Activated naive CD8-positive, alpha-beta T cell (primary cell): ENCODE measurements around the gene REM1.

Source experiments
- H3K27ac Mint-ChIP-seq: one replicate; pipeline ENCODE4 v1.8.0; 2021; ENCODE audit warnings: mixed read lengths
- H3K27me3 Mint-ChIP-seq: one replicate; pipeline ENCODE4 v1.8.0; 2021; ENCODE audit warnings: mixed read lengths
- H3K36me3 Mint-ChIP-seq: one replicate; pipeline ENCODE4 v1.8.0; 2021; ENCODE audit warnings: mixed read lengths
- H3K4me1 Mint-ChIP-seq: one replicate; pipeline ENCODE4 v1.8.0; 2021; ENCODE audit warnings: low read depth, mixed read lengths
- H3K4me3 Mint-ChIP-seq: one replicate; pipeline ENCODE4 v1.8.0; 2021; ENCODE audit warnings: mild to moderate bottlenecking, mixed read lengths
- H3K9me3 Mint-ChIP-seq: one replicate; pipeline ENCODE4 v1.8.0; 2021; ENCODE audit warnings: low read depth, mixed read lengths

The REM1 gene

GRCh38 chr20:31473331-31474096, 1.6 kb upstream of the REM1 start:
- no peak overlapping the region for H3K27ac Mint-ChIP-seq
- peaks cover 21% of the 10 kb centered on the region for H3K27me3 Mint-ChIP-seq
- no peaks in the 10 kb centered on the region for H3K36me3 Mint-ChIP-seq
- peak overlapping the region; percentile 37 for H3K4me3 Mint-ChIP-seq
- H3K9me3 Mint-ChIP-seq = peaks cover 4% of the 10 kb centered on the region
- peaks cover 19% of the 10 kb centered on the region for H3K4me1 Mint-ChIP-seq

DNA sequence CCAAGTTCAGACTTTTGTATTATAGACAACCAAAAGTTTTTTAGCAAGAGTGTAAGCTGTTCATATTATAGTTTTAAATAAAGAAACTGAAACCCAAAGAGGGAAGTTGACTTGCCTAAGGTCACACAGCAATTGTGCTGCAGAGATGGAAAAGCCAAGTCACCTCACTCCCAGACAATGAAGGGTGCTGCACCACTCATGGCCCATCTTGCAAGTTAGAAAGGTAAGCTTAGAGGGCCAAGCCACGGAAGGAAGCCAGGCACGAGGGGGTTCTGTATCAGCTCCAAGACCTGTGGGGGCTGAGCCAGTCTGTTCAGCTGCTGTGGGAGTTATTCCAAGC, 1.0 kb upstream of the REM1 start:
- Mint-ChIP-seq H3K36me3 (no peaks in the 10 kb centered on the region), H3K9me3 (peaks cover 4% of the 10 kb centered on the region), H3K4me1 (peaks cover 19% of the 10 kb centered on the region), H3K27me3 (peaks cover 22% of the 10 kb centered on the region), H3K4me3 (peak overlapping the region; percentile 37), H3K27ac (no peak overlapping the region)

DNA sequence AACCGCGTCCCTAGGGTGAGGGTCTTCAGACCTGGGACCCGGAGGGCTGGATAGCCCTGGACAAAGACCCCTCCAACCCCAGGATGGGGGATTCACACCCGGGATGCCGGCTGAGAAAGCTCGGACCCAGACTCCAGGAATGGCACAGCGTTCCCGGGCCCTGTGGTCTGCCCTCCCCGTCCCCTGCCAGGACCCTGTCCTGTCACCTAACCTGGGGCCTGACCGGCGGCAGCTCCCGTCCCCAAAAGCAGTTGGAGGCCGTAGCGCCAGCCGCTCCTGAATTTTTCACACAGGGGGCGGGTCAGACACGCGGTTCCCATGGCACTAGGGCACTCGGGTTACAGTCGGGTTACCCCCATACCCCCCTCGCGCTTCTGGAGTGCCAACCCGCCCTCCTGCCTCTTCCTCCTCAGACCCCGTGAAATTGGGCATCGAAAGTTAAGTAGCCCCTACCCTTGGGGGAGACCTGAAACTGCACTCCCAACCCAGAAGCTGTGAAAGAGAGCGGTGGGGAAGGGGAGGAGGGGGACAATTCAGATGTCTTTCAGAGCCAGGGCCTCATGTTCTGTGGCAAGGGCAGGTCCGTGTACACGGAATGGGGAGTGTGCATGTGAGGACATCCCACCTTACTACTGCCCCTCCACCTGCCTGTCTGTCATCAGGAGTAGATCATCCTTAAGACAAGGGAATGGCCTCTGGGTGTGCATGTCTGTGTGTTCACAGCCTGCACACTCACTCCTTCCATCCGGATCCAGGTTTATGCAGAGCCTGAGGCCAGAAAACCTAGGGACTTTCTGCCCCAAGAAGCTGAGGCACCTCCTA, 595 bp downstream of the REM1 start:
- Mint-ChIP-seq H3K9me3 (peaks cover 4% of the 10 kb centered on the region), H3K4me1 (peaks cover 19% of the 10 kb centered on the region), H3K36me3 (no peaks in the 10 kb centered on the region), H3K4me3 (no peak overlapping the region), H3K27ac (no peak overlapping the region), H3K27me3 (peaks cover 24% of the 10 kb centered on the region)

DNA sequence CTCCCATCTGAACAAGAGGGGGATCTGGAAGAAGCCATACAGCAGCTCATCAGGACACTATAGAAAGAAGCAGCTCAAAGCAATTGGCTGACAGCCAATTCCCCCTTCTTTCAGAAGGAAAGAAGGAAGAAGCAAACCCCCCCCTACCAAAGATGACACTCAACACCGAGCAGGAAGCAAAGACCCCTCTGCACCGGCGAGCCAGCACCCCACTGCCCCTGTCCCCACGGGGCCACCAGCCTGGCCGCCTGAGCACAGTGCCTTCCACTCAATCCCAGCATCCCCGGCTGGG, 1.2 kb downstream of the REM1 start:
- Mint-ChIP-seq H3K36me3 (no peaks in the 10 kb centered on the region), H3K9me3 (peaks cover 4% of the 10 kb centered on the region), H3K4me3 (no peak overlapping the region), H3K27me3 (peaks cover 25% of the 10 kb centered on the region), H3K4me1 (peaks cover 19% of the 10 kb centered on the region), H3K27ac (no peak overlapping the region)

DNA sequence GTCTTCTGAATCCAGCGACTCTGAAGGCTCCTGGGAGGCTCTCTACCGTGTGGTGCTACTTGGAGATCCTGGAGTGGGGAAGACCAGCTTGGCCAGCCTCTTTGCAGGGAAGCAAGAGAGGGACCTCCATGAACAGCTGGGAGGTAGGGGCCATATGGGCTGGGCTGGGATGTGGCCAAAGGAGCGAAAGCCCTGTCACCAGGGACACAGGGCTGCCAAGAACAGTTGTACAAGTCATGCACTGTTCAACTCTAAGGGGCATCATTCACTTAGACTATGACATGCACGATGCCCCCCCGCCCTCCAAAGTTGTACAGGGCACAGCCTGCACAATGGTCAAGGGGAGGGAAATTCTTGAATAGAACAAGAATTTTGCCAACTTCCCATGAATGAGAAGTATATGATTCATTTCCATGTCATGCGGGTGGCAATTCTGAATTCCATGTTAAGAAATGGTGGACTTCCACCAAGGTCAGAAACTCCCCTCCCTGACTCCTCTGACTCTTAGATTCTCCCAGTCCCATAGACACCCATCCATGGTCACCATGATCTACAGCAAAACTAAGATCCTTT, 1.6 kb downstream of the REM1 start:
- Mint-ChIP-seq H3K36me3 (no peaks in the 10 kb centered on the region), H3K4me3 (no peak overlapping the region), H3K27ac (no peak overlapping the region), H3K4me1 (peaks cover 19% of the 10 kb centered on the region), H3K9me3 (peaks cover 4% of the 10 kb centered on the region), H3K27me3 (peaks cover 30% of the 10 kb centered on the region)

- Mint-ChIP-seq H3K27ac (no peak overlapping the region), H3K36me3 (no peaks in the 10 kb centered on the region), H3K27me3 (peaks cover 23% of the 10 kb centered on the region), H3K4me1 (peaks cover 6% of the 10 kb centered on the region), H3K9me3 (no peaks in the 10 kb centered on the region), H3K4me3 (no peak overlapping the region)
These were observed 8.9 kb downstream of the REM1 start for GRCh38 chr20:31484001-31484400.

GRCh38 chr20:31485450-31486339, 10.6 kb downstream of the REM1 start:
- Mint-ChIP-seq H3K27ac (no peak overlapping the region), H3K27me3 (peaks cover 20% of the 10 kb centered on the region), H3K4me3 (no peak overlapping the region), H3K9me3 (no peaks in the 10 kb centered on the region), H3K36me3 (no peaks in the 10 kb centered on the region), H3K4me1 (peaks cover 6% of the 10 kb centered on the region)

DNA sequence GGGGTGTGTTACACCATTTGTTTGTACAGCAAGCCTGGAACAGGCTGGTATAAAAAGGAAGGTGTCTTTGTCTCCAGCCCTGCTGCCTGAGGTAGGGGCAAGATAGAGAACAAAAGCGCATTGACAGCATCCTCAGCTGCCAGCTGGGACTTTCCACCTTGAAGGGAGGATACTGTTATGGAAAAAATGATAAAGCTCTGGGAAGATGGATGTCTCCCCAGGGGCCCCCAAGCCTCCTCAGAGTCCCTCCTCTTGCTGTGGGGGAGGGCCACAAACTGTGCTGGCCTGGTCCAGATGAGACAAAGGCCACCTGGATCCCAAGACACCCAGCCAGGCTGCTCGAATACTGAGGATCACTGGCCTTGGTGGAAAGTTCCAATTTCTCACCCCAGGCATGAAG, 13.0 kb downstream of the REM1 start:
- peaks cover 10% of the 10 kb centered on the region for H3K27me3 Mint-ChIP-seq
- no peaks in the 10 kb centered on the region for H3K36me3 Mint-ChIP-seq
- H3K4me1 Mint-ChIP-seq = peaks cover 6% of the 10 kb centered on the region
- H3K4me3 Mint-ChIP-seq = no peak overlapping the region
- H3K27ac Mint-ChIP-seq = no peak overlapping the region
- no peaks in the 10 kb centered on the region for H3K9me3 Mint-ChIP-seq

DNA sequence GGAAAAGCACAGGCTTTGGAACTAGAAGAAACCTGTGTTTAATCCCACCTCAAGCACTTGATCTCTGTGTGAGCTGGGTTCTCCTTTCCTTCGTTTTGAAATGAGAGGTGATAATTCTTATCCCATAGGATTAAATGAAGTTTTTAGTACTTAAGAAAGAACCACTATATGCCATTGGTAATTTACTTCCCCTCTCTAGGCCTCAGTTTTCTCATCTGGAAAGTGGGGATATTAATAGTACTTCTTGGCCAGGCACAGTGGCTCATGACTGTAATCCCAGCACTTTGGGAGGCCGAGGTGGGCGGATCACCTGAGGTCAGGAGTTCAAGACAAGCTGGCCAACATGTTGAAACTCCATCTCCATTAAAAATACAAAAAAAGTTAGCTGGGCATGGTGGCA, 14.1 kb downstream of the REM1 start:
- Mint-ChIP-seq H3K27me3 (peaks cover 10% of the 10 kb centered on the region), H3K36me3 (no peaks in the 10 kb centered on the region), H3K4me3 (no peak overlapping the region), H3K27ac (no peak overlapping the region), H3K9me3 (no peaks in the 10 kb centered on the region), H3K4me1 (peaks cover 6% of the 10 kb centered on the region)

DNA sequence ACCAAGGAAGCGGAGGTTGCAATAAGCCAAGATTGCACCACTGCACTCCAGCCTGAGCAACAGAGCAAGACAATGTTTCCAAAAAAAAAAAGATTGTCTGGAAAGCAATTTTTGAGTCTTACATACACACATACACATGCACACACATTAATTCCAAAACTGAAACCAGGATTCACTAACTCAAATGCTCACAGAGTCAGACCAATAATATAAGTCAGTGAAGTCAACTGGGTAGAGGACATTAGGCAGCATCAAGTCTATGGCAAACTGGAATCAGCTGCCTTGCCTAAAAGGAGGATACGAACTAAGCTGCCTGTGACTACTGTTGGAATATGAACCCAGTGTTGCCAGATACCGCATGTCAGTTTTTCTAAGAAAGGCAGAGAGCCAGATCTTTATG, 15.7 kb downstream of the REM1 start:
- Mint-ChIP-seq H3K27ac (no peak overlapping the region), H3K27me3 (peaks cover 3% of the 10 kb centered on the region), H3K9me3 (no peaks in the 10 kb centered on the region), H3K36me3 (no peaks in the 10 kb centered on the region), H3K4me3 (no peak overlapping the region), H3K4me1 (peaks cover 2% of the 10 kb centered on the region)

GRCh38 chr20:31494131-31494530, 19.0 kb downstream of the REM1 start:
- Mint-ChIP-seq H3K27ac (no peak overlapping the region), H3K4me3 (no peak overlapping the region), H3K4me1 (no peaks in the 10 kb centered on the region), H3K27me3 (peaks cover 6% of the 10 kb centered on the region), H3K36me3 (no peaks in the 10 kb centered on the region), H3K9me3 (no peaks in the 10 kb centered on the region)

DNA sequence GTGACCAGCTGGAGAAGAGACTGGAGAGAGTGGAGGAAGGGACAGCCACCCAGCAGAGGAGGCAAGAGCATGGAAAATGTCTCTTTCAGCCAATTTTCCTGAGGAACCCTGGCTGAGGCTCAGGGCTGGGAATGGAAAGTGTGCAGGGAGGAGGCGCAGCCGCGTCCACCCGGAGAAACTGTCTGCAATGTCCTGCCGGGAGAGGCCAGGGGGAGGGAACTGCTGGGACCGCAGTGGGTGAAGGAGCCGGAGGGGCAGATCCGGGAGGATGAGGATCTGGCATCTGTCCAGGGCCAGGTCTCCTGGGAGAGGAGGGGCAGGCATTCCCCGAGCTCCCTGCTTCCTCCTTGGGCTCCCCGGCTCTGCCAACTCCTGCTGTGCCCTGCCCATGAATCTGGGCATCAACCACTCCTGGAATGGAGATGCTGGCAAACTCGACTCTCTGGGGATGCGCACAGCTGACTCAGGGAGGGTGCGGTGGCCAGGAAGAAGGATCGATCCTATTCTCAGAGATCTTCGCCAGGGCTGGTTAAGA, 21.7 kb downstream of the REM1 start:
- Mint-ChIP-seq H3K4me3 (no peak overlapping the region), H3K9me3 (no peaks in the 10 kb centered on the region), H3K36me3 (no peaks in the 10 kb centered on the region), H3K4me1 (no peaks in the 10 kb centered on the region), H3K27ac (no peak overlapping the region), H3K27me3 (peaks cover 6% of the 10 kb centered on the region)

DNA sequence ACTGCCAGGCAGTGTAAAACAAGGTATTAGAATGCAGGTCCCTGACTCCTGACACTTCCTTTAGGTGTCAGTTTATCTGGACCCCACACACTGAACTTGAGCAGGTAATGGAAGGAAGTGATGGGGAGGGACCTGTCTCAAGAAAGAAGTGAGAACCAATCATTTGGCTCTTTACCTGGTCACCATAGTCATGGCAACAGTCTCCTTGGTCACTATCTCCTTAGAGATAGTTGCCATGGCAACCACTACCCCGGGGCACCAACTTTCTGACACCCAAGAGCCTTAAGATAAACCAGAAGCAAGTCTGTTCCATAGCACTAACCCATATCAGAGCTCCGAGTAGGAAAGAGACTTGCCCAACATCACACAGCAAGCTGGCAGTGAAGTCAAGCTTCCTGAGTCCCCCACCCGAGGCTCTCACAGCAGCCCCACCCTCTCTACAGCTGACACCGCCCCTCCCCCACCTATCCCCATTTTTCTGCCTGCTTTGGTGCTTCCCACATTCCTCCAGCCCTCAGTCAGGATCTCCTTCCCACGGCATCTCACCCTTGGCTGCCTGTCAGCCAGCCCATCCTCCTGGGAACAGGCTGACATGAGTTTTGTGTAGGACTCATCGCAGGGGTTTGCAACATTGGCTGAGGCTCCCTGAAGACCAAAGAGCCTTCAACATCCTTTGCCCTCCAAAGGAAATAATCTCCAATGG, 22.9 kb downstream of the REM1 start:
- Mint-ChIP-seq H3K36me3 (no peaks in the 10 kb centered on the region), H3K27me3 (peaks cover 6% of the 10 kb centered on the region), H3K9me3 (no peaks in the 10 kb centered on the region), H3K4me1 (no peaks in the 10 kb centered on the region), H3K27ac (no peak overlapping the region), H3K4me3 (no peak overlapping the region)

DNA sequence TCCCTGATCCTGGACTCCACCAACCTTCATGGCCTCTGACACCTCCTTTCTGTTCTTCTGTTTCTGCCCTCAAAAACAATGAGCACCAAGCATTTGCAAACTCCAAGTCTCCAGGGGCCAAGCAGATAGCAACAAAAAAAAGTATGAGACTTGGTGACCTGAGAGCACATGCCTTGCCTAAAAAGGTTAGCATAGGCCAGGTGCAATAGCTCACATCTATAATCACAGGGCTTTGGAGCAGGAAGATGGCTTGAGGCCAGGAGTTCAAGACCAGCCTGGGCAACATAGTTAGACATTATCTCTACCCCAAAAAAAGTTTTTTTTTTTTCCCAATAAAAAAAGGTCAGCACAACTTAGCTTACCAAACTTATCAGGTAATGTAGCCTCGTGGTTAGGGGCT, 25.4 kb downstream of the REM1 start:
- H3K27me3 Mint-ChIP-seq = peaks cover 11% of the 10 kb centered on the region
- H3K27ac Mint-ChIP-seq = no peak overlapping the region
- no peaks in the 10 kb centered on the region for H3K9me3 Mint-ChIP-seq
- H3K4me3 Mint-ChIP-seq = no peak overlapping the region
- H3K4me1 Mint-ChIP-seq = peaks cover 2% of the 10 kb centered on the region
- no peaks in the 10 kb centered on the region for H3K36me3 Mint-ChIP-seq
